GM21737 (cell line): ENCODE data around the gene BAIAP2L2.
"Not testable (repeated sequence)": the region's sequence is repeated elsewhere in the genome, so short reads cannot be mapped to it uniquely, and the experiment has no call there.

Source experiments
- ATAC-seq: cut with Tn5 transposase; IDR thresholded peaks from one replicate; pipeline ENCODE4 v1.9.1; 2021; ENCODE audit warnings: mild to moderate bottlenecking, moderate library complexity; ENCODE audit not compliant: unreplicated experiment

BAIAP2L2 gene

GRCh38 chr22:38041760-38042487, 68.6 kb downstream of the BAIAP2L2 start:
- no peak for ATAC-seq

GRCh38 chr22:38040953-38041759, 69.3 kb downstream of the BAIAP2L2 start:
- no peak for ATAC-seq

- no peak for ATAC-seq
Observed at GRCh38 chr22:38038890-38039812, 71.3 kb downstream of the BAIAP2L2 start.

GRCh38 chr22:38038426-38038825, 72.1 kb downstream of the BAIAP2L2 start:
- ATAC-seq: no peak

GRCh38 chr22:38037367-38038150, 72.9 kb downstream of the BAIAP2L2 start:
- ATAC-seq: not testable (repeated sequence)

- ATAC-seq: no peak
Observed at GRCh38 chr22:38036392-38037062, 74.0 kb downstream of the BAIAP2L2 start.

GRCh38 chr22:38035530-38035885, 75.0 kb downstream of the BAIAP2L2 start:
- no peak for ATAC-seq
